GM06990 (cell line): ENCODE data around the gene CBX2.
A peak's percentile ranks its signal among the peaks of the same experiment; 100 is the strongest.

Experiments
- DNase-seq: peaks from one replicate; pipeline ENCODE4 v3.0.0-alpha.2; 2011; ENCODE audit not compliant: insufficient read length; ENCODE audit errors: extremely low read depth
- H3K27me3 ChIP-seq: replicated peaks from 2 replicates; pipeline ENCODE4 v1.6.0; 2011; ENCODE audit warnings: low read length; ENCODE audit not compliant: control insufficient read depth, insufficient read depth
- H3K36me3 ChIP-seq: 2 replicates; pipeline ENCODE4 v1.5.1; 2011; ENCODE audit warnings: low read length; ENCODE audit not compliant: control insufficient read depth, insufficient read depth
- H3K4me3 ChIP-seq: replicated peaks from 2 replicates; pipeline ENCODE4 v1.5.1; 2011; ENCODE audit warnings: low read depth, mild to moderate bottlenecking, control low read depth, low read length
- CTCF ChIP-seq: IDR thresholded peaks from 2 replicates; pipeline ENCODE4 v1.5.1; 2011; ENCODE audit warnings: low read length, control low read depth, mild to moderate bottlenecking, inconsistent platforms; ENCODE audit not compliant: insufficient read depth, poor library complexity, severe bottlenecking

Gene CBX2

GRCh38 chr17:79836510-79836971, 58.6 kb downstream of the CBX2 start:
- Histone ChIP-seq H3K4me3 (peak overlapping the region; percentile 79), H3K36me3 (peaks cover 6% of the 10 kb centered on the region), H3K27me3 (no peaks in the 10 kb centered on the region; the same call in 1 of the 2 replicates)
- no peak for TF ChIP-seq CTCF
- no peak for DNase-seq

- Histone ChIP-seq H3K36me3 (peaks cover 6% of the 10 kb centered on the region), H3K27me3 (no peaks in the 10 kb centered on the region; the same call in 1 of the 2 replicates), H3K4me3 (peak overlapping the region; percentile 79)
- no peak for TF ChIP-seq CTCF
- DNase-seq, result peak; percentile 85
These were observed 59.3 kb downstream of the CBX2 start for GRCh38 chr17:79836972-79837887.
